Posterior cingulate gyrus (tissue), 11 donors: Measurements from ENCODE around the gene GPR171.

ENCODE experiments used
- DNase-seq, 10 donors: peaks; one replicate each; pipeline versions ENCODE4 v3.0.0 to v3.0.0-alpha.2; 2020 to 2021; ENCODE audit warnings: mixed read lengths in 3 of 10
- intact Hi-C: fragments of 100-400 bp; cut with DNase I; formaldehyde crosslinking; loops from one replicate; pipeline ENCODE4 v1.15.1; 2023

The GPR171 gene

GRCh38 chr3:151216641-151217607, 13.9 kb upstream of the GPR171 start:
- intact Hi-C loops, result no loop called here
- DNase-seq, result no peak

- DNase-seq, result no peak
- intact Hi-C loops, result no loop called here
These were observed 11.4 kb upstream of the GPR171 start for GRCh38 chr3:151214459-151214858.

GRCh38 chr3:151213881-151214280, 10.9 kb upstream of the GPR171 start:
- intact Hi-C loops, result no loop called here
- DNase-seq, result no peak

DNA sequence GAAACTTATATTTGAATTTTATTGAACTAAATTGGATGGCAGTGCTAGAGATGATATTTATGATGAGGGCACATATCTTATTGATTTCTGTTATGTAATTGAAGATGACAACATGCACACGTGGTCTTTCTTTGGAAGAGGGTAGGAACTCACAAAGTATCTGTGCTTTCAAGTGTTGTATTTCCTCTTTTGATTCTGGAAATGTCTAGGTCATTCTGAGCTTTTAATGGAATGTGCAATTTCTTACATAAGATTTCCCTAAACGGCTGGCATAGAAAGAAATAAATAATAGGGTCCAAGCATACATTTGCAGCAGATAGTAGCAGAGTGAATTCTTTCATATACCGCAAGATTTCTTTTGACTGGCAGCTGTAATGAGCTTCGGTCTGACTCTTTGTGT, 10.1 kb upstream of the GPR171 start:
- DNase-seq, result no peak
- intact Hi-C loops, result no loop called here

DNA sequence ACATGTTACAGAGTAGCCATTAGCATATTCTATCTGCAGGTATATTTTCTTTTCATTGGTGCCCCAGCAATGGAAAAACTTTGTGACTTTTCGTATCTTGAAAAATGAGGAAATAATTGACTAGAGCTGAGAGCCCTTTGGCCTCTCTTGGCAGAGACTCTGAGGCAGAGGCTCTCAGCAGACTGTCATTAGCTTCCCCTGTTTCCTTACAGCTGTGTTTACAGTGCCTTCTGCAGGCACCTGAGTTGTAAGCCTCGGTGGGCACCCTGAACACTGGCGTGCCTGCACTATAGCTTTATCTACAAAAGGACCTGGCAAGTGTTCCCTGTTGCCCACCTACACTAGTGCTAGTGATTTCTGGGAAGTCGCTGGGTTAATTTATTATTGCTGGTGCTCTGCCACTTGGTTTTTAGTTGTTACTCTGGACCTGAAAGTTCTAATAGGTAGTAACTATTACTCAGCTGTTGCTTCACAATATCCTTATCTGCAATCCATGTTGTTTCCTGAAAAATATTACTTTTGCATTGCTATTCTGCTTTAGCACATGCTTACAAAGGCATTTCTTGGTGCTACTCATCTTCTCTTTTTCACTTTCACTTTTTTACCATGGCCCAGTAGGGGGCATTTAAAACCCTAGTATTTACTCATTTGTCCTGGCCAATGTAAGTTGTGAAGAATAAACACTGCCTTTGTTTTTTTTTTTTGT, 7.8 kb upstream of the GPR171 start:
- intact Hi-C loops, result no loop called here
- no peak for DNase-seq

GRCh38 chr3:151209654-151210053, 6.6 kb upstream of the GPR171 start:
- intact Hi-C loops, result no loop called here
- no peak for DNase-seq

GRCh38 chr3:151206201-151206600, 3.2 kb upstream of the GPR171 start:
- intact Hi-C loops, result no loop called here
- no peak for DNase-seq

DNA sequence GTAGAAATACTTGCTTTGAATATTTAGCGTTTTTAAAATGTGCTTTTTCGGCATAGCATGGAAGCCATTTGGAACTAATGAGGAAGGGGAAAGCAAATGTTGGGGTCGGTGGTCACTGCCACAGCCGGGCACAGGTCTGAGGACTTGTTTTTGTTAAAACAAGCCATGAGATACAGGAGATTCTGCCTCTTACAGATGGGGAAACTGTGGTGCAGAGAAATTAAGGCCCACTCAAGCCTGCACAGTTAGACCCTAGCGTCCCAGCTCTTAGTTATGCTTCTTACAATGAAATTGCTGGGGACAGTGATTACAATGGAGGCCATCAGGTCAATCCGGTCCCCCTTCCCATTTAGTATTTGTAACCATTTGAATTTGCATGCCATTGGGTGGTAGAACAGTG, 2.5 kb upstream of the GPR171 start:
- DNase-seq, result no peak
- intact Hi-C loops, result no loop called here

GRCh38 chr3:151204530-151205402, 1.8 kb upstream of the GPR171 start:
- intact Hi-C loops, result no loop called here
- DNase-seq, result no peak

- DNase-seq, result no peak
- intact Hi-C loops, result no loop called here
These were observed 1.8 kb downstream of the GPR171 start for GRCh38 chr3:151201051-151201730.

- intact Hi-C loops, result no loop called here
- no peak for DNase-seq
These were observed 2.4 kb downstream of the GPR171 start for GRCh38 chr3:151200586-151200985.

DNA sequence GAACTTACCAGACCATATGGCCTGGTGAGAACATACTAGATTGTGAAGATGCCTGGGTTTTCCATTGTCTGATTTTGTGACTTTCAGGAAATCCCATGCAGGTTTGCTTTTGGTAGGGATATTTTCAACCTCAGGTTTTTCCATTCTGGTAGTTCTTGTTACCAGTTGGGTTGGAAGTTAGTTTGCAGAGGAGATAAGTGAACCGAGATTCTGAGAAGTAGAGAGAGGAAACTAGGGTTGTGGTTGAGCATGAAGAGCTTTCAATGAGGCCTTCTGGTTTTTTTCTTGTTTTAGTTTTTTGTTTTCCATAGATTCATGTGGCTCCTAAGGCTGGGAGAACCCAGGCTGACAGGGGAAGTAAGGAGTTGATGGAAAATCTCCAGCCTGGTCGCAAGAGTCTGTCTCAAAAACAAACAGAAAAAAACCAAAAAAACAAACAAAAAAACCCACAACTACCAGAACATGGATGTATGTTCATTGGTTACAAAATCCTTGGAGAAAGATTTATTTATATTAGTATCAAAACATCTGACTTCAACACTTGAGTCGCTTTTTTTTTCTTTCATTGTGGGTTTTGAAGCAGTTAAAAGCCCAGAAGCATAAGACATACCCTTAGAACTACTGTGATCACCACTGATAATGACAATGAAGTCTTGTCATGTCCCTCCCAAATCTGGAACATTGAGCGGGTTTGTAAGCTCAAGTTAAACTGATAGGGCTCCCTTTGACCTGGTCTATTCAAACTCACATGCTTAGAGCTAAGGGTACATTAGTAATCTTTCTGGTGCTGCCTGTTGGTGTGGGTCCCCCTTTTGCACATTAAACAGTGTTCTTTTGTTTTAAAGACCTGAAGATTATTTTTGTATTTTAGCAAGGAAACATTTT, 3.2 kb downstream of the GPR171 start:
- DNase-seq, result no peak
- intact Hi-C loops, result no loop called here

DNA sequence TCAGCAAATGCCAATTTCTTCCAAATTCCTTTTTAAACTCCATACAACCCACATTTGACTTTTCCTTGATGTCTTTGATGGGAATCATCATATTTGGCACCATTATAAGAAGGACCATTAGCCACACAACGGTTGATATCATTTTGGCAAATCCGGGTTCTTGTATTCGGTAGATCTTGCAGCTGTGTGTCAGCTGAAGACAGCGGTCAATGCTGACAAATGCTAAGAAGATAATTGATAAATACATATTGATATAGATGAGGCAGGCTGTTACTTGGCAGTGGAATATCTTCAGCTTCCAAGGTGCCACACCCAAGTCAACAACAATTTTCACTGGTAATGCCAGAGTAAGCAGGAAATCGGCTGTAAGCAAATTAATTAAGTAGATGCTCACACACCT, 4.2 kb downstream of the GPR171 start:
- intact Hi-C loops, result no loop called here
- no peak for DNase-seq

DNA sequence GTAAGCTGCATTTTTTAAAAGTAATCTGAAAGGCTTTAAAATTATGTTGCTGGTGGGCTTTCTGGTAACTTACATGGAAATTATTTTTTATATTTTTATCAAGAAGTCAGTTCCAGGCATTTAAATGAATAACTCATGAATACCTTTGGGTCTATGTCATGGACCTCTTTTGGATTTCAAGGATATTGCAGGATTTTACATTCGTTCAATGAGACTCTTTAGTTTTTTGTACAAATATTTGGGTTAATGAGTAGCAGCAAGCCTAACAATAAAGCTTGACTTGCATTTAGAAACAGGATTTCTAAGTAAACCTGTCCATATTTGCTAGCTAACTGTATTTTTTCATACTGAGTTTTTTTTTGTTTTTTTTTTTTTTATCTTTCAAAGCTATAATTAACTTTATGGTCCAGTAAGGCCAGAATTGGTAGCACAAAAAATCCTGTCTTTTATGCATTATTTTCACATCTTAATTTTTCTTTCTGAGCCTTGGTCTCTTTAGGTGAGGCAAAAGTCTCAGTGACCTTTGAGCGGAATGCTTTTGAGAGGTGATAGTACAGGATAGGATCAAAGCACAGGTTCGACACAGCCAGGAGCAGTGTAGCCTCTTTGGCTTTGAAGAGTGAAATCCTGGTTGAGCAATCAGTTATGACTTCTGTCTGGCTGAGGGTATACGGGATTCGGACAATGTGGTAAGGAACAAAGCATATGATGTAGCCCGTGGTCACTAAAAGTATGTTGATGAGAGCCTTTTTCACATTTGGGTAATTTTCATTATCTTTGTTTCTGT, 4.8 kb downstream of the GPR171 start:
- intact Hi-C loops, result no loop called here
- no peak for DNase-seq

DNA sequence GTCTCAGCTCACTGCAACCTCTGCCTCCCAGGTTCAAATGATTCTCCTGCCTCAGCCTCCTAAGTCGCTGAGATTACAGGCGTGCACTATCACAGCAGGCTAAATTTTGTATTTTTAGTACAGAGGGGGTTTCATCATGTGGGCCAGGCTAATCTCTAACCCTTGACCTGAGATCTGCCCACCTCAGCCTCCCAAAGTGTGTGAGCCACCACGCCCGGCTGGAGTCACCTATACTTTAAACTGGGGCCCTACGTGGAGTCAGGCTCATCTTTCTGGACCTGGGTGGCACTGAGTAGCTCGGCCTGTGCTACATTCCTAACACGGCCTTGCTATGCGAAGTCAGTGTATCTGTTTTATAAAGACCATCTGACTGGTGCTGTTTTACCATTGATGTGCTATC, 5.8 kb downstream of the GPR171 start:
- no peak for DNase-seq
- intact Hi-C loops, result no loop called here

DNA sequence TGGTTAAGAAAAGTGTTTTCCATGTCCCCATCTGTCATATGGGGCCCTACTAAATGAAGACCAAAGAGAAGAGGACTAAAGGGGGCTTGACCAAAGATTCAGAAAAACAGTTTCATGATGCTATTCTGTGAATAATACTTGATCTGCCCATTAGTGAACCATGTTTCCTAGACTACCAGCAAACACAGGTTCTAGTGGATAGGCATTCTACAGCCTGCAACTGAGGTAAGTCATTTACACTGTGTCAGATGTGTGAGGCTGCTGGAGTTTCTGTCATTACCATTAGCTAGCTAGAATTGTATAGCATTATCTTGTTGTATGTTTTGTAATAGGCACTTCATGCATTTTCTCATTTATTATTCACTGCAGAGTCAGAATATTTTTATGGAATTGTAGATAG, 6.6 kb downstream of the GPR171 start:
- no peak for DNase-seq

DNA sequence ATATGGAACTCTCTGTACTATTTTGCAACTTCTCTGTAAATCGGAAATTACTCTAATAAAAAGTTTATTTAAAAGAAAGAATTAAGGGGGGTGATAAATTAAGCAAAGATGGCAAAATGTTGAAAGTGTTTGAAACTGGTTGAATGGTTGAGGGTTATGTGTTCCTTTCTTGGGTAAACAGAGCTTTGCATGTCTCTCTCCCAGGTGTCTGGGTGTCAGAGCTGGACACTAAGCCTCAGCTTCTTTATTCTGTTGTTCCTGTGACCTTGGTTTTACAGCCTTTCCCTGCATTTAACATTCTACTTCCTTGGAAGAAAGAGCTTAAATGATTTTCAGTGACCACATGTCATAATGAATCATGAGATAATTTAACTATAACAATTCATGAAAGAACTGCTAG, 7.2 kb downstream of the GPR171 start:
- DNase-seq, result no peak
- intact Hi-C loops, result no loop called here

More for the DNA sequence above, 6.6 kb downstream of the GPR171 start:
- intact Hi-C loops, result no loop called here

DNA sequence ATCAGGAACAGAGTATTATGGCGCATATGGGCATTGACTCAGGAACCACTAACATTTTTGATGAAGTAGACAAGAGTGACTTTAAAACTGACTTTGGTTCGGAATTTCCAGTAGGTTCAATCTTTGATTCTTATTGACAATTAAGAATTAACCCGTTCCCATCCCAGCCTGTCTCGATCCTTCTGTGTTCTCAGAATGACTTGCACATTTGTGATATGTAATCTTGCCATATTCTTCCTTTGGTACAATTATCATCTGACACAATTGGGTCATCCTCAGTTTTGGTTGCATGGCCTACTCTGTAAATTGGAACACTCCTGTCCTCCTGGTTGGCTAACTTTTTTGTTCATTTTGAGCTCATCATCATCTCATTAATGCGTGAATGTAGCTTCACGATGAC, 10.5 kb downstream of the GPR171 start:
- intact Hi-C loops, result no loop called here
- DNase-seq, result no peak

- intact Hi-C loops, result no loop called here
- no peak for DNase-seq
These were observed 11.9 kb downstream of the GPR171 start for GRCh38 chr3:151191095-151191494.
